Colon (tissue), 2 donors: ENCODE data around the gene PIEZO2.
"Not testable (repeated sequence)": the region's sequence is repeated elsewhere in the genome, so short reads cannot be mapped to it uniquely, and the experiment has no call there.

ENCODE experiments used
- FAIRE-seq: peaks from 2 replicates; lab custom pipeline; 2012; peaks lifted over from hg19 to GRCh38; lab: Jason Lieb, UNC
- donor health status: control.
- donor health status: control.

The PIEZO2 gene

DNA sequence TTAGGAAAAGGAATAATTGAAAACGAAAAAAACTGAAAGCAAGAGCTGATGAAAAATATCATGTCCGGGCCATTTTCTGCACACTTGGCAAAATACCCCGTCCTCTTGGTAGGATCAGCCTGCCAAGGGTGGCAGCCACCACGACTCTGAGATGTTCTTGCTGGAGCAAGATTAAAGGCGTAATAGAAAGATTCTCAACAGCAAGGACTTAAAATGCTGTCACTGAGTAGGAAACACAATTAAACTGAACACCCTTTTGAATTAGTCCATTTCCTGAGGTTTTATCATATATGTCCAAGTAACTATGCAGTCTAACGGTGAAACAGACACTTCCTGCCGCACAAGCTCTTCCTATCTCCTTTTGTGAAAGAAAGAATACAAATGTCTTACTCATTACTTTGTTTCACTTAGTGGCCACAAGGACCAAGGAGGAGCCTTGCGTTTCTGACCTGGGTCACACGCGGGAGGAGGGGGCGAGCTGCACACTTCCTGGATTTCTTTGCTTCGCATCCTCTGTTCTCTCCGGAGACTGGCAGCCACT lies 222.7 kb downstream of the PIEZO2 start:
- FAIRE-seq = no peak

DNA sequence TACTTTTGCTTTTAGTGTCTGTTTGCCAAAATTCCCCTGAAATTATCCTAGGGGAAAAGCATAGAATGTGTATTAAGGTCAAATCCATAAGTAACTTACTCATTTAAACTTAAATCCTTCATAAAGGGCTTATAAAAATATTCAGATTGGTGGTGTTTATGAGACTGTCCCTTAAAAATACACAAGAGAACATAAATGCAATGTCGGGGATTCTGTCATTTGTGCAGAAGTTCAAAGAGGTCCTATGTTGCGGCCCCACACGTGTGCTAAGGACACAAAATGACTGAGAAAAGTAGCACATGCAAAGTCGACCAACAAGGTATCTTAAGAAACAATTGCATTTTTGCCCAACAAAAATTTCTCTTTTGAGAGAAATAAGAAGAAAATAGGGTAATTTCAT lies 225.1 kb downstream of the PIEZO2 start:
- FAIRE-seq = no peak

DNA sequence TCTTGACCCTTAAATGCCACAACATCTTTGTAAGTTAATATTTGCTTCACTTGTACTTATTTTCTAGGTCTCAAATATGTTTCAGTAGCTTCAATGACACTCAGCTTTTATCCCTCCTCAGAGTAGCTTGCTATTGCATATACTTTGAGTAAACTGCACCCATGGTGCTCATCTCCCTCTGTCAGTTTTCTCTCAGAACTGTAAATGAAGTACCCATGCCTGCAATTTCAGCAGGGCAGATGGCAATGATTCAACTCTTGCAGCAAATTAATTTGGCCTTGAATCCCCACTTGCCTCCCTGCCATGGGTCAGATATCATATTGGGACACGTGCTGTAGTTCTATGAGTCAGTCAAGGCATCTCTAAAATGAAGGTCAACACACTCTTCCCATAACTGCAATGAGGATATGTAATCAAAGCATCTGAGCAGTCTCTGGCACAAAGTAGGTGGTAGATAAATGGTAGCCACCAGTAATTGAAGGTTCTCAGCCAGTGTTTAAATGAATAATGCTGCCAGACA lies 225.8 kb downstream of the PIEZO2 start:
- FAIRE-seq = no peak

DNA sequence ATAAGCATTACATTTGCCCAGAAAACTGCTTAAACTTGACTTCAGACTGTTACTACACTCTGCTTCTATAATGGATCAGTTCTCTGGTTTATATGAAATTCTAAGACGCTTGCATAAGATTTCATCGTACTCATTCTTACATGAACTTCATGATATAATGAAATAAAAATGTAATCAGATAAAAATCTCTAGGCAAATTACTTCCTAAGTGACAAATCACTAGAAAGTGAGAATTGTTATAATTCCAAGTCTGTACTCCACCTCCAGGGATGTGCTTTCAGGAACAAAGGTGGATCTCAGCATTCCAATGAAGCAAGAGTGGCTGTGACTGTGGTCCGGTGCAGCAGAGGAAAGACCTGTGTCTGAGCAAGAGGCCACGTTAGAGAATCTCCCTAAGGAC lies 226.2 kb downstream of the PIEZO2 start:
- no peak for FAIRE-seq

DNA sequence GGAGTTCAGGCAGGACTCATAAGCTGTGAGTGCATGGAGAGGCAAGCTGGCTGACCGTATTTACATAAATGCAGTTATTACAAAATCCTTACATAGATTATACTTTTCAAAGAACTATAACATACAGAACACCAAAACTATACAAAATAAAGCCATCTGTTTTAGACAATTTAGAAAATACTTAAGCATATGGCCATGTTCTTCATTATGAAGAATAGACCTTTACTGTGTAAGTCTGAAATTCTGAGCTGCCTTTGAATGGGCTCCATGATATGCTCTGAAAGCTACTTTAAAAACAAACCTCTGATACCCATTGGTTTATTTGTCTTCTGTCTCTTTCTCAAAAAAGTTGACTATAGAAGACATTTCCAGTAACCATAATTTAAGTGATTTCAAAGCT lies 226.7 kb downstream of the PIEZO2 start:
- not testable (repeated sequence) for FAIRE-seq

DNA sequence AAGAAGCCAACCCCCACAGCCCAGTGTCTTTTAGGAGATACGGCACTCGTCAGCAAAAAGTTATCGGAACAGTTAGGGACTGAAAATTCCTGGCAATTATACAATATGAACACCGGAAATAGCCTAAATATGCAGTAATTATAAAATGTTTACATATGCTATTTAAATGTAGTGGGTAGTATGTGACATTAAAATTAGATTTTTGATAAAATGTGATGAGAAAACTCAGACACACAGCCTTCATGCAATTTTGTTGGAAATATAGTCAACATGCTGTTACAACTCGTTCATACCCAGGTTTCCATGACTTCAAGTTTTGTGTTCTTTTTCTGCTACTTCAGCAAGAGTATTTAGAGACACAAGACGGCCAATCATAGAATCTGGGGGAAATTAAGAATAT lies 229.1 kb downstream of the PIEZO2 start:
- not testable (repeated sequence) for FAIRE-seq

DNA sequence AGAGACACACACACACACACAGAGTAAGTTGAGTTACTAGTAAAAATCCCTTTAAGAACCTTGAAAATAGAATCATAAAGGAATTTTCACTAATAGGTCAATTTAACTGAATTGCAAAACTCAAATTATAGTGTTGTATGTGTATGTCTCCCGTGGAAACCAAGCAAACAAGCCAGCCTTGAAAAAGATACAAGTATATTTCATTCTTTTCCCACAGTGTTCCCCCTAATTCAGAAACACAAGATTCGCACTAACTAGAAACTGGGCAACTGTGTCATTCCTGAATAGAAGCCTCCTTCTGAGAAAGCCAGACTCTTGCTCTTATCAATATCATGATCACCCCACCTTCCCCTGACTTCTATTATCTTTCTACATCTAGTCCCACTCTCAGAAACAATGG lies 229.5 kb downstream of the PIEZO2 start:
- no peak for FAIRE-seq

DNA sequence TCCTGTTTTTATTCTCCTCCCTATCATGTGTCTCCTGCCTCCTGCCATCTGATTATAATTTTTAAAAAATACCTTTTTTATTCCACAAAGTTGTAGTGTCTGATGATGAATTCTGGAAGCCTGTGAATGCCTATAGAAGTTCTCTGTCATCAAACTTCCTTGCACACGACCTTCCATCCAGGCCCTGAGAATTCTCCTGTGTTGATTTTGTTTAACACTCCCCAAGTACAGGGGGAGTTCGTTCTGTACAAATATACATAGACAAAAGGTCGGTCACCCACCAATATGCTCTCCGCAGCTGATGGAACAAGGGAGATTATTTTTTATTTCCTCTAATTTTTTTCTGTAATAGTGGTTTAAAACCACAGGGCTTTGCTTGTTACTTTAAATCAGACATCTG lies 232.5 kb downstream of the PIEZO2 start:
- no peak for FAIRE-seq

DNA sequence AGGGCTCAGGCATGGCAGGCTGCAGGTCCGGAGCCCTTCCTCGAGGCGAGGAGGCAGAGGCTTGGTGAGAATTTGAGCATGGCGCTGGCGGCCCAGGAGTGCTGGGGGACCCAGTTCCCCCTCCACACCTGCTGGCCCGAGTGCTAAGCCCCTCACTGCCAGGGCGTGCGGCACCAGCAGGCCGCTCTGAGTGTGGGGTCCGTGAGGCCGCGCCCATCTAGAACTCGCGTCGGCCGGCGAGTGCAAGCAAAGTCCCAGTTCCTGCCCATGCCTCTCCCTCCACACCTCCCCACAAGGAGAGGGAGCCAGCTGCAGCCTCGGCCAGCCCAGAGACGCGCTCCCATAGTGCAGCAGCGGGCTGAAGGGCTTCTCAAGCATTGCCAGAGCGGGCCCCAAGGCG lies 233.0 kb downstream of the PIEZO2 start:
- no peak for FAIRE-seq

DNA sequence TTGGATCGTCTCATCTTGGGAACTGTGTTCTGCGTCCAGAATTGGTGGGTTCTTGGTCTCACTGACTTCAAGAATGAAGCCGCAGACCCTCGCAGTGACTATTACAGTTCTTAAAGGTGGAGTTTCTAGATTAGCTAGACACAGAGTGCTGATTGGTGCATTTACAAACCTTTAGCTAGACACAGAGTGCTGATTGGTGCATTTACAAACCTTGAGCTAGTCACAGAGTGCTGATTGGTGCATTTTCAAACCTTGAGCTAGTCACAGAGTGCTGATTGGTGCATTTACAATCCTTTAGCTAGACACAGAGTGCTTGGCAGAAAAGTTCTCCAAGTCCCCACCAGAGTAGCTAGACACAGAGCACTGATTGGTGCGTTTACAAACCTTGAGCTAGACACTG lies 233.6 kb downstream of the PIEZO2 start:
- not testable (repeated sequence) for FAIRE-seq

DNA sequence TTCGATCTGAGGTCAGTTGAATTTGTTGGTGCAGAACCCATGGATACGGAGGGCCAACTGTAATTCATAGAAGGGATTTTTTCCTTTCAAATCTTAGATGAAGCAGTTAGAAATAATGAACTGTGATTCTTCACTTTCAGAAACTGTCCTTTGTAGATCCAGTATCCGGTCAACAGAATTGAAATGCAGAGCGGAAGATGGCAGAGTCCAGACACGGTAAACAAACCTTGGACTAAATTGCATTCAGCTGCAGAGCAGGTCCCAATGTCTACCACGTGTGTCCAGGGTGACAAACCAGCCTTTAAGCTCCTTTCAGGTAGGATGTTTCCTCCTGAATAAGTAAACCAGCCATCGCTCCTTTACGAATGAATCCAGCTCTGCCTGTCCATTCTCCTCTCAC lies 234.8 kb downstream of the PIEZO2 start:
- not testable (repeated sequence) for FAIRE-seq

DNA sequence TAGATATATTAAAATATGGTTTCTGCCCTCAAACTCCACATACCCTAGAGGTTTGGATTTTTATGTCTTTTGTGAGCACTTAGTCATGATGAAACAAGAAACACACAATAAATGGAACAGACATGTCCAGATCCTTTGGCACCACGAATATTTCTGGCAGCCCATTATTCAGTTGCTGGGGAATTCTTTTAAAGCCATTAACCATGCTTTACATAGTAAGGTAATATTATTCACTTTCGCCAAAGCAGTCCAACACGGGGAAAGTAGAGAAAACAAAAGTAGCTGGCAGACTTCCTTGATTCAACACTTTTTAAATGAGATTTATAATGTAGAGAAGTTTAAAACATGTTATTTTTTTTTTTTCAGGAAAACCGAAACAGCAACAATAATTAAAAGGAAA lies 235.4 kb downstream of the PIEZO2 start:
- no peak for FAIRE-seq

DNA sequence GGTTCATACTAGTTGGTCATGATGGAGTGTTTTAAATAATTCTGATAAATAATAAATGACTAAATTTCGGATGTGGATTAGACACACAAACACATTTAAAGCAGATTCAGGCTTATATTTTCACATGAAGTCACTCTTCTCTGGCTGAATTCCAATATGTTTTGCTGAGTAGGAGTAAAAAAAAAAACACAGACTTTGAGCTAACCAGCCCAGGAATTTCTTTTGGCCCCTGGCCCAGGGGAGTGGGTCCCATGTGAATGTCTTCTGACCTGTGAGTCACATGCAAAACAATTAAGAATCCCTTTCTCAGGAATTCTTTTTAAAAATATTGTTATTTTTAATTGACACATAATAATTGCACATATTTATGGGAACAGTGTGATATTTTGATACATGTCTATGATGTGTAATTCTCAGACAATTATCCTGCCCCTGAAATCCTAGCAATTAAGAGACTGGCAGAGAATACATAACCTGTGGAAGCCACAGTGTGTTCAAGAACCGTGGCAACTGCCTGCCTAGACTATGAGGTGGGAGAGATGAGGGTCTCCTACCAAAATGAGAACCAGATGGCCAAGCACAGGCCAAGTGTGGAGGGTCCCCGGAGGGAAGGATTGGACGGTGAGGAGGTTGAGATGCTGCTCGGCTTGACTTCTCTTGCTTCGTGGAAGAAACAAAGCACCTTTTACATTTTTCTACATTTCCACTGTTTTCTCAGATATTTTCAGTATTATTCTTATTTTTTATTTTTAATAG lies 236.4 kb downstream of the PIEZO2 start:
- FAIRE-seq = no peak

DNA sequence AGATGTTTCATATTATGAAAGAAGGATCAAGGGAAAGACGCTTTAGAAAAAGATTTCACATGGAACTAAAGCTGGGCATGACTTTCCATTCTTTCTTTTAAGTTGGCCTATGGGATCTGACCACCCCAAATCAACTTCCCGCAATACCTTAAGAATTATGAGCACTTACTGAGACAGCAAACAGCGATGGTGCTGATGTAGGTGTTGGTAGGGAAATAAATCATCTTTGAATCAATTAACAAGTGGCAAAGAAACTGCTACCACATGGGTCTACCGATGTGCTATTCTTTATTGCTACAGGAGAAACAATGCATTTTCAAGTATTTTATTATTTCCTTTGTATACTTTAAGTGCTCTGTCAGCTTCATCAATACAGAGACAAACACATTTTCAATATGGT lies 239.6 kb downstream of the PIEZO2 start:
- no peak for FAIRE-seq

DNA sequence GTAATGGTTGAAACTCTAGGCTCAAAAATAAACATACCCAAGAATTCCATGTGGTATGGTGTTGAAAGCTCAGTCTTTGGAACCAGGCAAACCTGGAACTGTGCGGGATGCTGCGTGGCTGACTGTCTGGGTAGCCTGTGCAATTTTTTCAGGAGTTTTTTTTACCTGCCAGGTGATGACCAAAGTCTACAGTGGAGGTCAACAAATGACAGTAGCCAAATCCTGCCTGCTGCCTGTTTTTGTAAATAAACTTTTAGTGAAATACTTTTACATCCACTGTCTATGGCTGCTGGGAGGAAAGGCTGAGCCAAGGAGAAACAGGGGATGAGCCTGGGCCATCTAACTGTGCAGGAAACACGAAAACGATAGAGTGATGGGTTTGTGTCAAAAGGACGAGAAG lies 240.6 kb downstream of the PIEZO2 start:
- no peak for FAIRE-seq

DNA sequence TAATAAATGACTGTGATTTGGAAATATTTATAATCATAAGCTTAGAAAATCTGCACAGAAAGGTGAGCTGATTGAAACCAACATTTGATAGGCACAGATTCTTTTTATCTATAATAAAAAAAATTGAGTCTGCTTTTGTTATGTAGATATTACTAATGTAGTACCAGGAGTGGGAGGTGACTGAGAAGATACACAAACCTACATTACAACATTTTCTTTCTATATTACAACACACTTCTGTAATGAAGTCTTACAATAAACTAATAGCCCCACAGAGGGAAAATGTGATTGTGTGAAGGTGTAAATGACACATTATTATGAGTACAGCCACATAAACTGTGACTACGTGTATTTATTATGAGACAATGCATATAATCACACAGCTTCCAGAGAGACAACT lies 241.6 kb downstream of the PIEZO2 start:
- no peak for FAIRE-seq

DNA sequence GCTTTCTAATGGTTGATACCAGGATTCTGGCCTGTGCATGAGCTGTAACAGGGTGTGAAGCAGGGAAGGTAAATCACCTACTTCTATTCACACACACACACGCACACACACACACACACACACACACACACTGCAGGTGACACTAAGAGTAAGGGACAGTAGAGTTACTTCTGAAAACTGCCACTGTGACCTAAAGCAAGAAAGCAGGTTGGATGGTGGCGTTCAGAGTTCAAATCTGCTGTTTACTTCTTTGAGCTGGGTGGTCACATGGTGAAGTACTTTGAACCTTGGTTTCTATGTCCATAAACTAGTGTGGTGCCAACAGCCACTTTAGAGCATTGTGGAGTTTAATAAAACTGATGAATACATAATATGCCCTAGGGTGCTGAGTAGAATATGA lies 248.0 kb downstream of the PIEZO2 start:
- FAIRE-seq = no peak

DNA sequence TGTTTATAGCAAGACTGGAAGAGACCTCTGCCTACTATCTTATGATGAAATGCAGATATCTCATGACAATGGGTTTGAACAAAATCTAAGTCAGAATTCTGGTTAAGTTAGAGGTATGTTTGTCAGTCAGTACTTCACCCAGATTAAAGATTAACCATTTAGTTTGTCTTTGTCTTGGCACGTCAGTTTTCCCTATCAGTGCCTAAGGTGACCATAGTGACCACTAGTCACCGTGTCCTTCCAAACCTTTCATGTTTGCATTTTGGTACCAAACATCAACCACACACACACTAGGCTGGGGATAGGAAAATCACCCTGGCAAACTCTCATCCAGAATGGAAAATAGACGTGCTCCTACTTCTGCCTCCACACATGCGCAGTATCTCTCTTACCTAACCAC lies 248.9 kb downstream of the PIEZO2 start:
- FAIRE-seq = no peak

DNA sequence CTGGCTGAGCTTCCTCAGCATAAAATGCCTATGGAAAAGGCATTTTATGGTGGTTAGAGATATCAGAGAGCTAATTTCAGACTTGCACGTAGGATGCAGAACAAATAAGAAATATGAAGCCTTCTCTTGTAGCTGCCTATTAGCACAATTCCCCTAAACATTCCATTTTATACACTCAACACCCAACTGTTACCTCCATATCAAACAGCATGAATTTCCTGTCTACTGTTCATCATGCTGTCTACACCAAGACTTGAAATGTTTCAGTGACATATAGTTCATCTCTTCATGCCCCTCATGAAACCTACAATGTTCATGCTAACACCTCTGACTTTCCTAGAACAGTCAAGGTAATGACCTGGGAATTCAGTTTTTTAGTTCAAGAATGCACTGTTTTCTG lies 249.9 kb downstream of the PIEZO2 start:
- no peak for FAIRE-seq

DNA sequence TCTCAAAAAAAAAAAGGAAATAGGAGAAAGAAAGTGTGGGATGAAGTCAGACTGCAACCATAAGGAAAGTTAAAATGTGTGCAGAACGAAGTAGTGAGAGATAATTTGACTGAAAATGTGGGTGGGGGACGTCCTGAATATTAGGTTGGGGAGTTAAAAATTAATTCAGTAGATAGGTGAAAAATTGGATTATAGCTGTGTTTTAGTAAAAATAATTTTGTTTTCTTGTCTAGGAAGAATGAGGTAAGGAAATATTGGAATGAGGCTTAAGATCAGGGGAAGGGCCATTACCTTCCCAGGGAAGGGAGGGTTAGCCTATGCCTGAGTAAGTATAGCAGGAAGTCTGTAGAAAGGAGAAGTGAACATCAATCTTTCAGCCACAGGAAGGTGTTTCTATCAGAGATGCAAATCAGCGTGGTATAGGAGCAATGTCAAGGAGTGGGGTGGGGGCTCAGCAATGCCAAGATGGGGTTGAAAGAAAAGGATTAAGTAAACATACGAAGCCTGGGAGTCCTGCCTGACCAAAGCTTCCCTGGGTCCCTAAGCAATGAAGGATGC lies 250.9 kb downstream of the PIEZO2 start:
- FAIRE-seq = no peak

DNA sequence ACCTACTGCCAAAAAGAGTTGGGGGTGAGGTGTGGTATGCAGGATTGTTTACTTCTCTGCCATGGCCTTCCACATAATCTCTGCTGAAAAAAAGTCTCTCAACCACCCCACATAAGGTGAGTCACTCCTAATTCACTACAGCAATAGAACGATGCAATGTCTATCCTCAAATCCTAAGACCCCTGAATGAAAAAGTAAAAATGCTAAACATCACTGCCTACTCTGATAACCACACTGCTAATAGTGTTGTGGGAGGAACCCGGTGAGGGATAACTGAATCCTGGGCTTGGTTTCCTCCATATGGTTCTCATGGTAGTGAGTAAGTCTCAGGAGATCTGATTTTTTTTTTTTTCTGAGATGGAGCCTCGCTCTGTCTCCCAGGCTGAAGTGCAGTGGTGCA lies 252.5 kb downstream of the PIEZO2 start:
- FAIRE-seq = no peak

DNA sequence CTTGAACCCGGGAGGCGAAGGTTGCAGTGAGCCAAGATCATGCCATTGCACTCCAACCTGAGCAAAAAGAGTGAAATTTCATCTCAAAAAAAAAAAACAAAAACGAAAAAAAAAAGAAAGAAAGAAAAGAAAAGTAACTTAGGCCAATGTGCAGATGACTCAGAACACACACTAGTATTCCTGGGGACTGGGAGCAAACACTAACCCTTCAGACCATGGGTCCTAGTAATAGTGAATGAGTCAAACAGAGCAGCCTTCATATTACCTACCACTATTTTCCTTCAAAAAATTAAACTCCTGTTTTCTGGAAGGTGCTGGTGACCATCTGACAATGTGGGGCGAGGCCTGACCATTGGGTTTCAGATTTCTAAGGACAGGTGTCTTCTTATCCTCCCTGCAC lies 253.4 kb downstream of the PIEZO2 start:
- FAIRE-seq = no peak

DNA sequence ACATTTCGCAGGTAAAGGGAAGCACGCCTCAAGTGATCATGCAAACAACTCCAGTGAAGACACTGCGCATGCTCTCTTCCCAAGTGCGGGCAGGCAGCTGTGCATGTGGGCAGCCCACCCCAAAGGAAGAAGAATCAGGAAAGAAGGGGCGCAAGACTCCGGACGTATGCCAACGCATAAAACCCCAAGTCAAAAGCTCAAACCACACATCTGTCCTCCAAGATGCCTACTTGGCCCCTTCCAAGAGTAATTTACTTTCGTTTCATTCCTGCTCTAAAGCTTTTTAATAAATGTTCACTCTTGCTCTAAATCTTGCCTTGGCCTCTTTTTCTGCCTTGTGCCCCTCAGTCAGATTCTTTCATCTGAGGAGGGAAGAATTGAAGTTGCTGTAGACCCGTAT lies 254.9 kb downstream of the PIEZO2 start:
- no peak for FAIRE-seq

DNA sequence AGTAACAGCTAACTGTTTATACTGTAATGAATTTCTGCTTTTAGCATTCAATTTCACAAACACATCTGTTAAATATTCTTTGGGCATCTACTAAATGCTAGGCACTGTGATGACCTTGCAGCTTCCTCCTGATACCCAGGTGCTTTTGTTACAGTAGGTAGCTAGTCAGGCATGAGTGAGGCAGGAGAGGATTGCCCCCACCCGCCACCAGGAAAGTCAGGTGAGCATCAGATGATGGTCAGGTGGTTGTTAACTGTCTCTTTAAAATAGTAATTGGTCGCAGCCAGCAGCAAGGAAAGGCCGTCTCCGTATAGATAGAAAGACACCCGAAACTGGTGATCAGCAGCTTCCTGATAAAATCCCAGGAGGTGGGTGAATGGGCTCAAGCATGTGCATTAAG lies 255.6 kb downstream of the PIEZO2 start:
- no peak for FAIRE-seq
